ENCODE results near the gene ADAMTS13.

DNA sequence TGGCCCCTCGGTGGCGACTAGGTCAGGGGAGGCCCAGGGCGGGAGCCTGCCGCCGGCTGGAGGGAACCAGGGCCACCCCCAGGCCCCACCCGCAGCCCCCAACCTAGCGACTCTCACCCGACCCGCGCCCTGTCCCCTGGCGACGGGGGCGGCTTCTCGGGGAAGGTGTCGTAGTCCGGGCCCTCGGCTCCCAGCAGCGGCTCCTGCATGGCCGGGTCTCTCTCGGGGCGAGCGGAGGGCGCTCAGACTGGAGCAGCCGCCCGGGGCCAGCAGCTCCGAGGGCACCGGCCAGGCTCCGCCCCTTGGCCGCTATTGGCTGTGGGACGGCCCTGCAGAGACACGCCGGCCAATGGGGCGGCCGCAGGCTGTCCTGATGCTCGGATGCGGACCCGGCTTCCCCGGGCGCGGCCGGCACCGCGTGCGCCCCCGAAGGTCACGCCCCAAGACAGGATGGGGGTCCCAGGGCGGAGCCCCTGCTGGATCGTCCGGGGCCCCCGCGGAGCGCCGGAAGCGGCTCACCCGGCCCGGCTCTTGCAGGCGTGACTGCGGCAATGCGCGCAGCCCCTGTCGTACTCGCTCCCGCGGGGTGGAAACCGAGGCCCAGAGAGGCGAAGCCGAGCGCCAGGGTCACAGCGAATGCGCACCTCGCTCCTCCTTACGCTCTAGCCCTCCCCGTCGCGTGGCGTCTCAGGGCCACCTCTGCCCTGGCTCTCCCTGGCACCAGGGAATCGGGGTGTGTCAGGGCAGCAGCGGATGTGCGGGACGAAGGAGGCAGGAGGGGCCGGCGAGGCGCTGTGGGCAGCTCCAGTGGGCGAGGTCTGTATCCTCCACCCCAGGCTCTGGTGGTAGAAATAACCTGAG, 56.9 kb downstream of the ADAMTS13 start, which contains the start of gene SLC2A6:
- TF ChIP-seq CTCF (conservative IDR thresholded peaks at IDR 0.05 in 1 of 2, IDR thresholded peaks at IDR 0.05 in 1 of 2; ENCODE audit: low read depth in 1 of 2, low read length in 2 of 2) = no peak
- no peak for TF ChIP-seq EZH2 (IDR thresholded peaks at IDR 0.05; ENCODE audit: low read length, missing control alignments)
